ENCODE measurements around the gene SEC62. TPM values are rescaled to one million over a fixed set of nuclear protein-coding genes. Genes with fewer than 3 reads are reported as not detected.

The SEC62 gene
- polyA plus RNA-seq, 4 donors, result 144 to 193 (median 183) TPM

- DNase-seq (ENCODE audit: low read depth in 4 of 4, low spot score in 3 of 4), result peak in 2 of 4 donors; percentile 26 to 35
Observed at GRCh38 chr3:169966951-169967915, 626 bp downstream of the SEC62 start.

DNA sequence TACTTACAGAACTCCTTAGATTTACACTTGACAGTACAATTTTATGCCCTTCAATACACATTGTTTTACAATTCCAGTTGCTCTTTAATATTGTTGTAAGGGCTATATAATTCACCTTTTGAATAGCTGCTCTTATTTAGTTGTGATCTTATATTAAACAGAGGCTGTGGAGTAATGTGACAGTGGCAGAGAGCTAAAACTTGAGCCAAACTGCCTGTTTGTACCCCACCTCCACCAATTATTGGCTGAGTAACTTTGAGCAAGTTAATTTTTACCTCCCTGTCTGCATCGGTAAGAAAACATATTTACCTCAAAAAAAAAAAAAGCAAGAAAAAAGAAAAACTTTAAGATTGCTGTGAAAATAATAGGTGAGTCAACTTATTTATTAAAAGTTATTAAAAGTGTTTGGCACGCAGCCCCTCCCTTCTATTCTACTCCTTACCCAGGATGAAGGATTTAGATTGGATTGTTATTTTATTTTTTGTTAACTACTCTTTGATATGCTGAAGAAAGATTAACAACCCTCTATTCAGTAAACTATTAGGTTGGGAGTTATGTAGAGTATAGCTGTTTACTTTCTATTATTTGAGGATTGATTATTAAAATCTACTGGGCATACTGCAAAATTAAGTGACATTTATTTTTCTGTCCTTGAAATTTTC, 1.7 kb downstream of the SEC62 start:
- DNase-seq (ENCODE audit: low read depth in 4 of 4, low spot score in 3 of 4), result no peak

GRCh38 chr3:169969174-169970095, 2.8 kb downstream of the SEC62 start:
- DNase-seq (ENCODE audit: low read depth in 4 of 4, low spot score in 3 of 4), result no peak

DNA sequence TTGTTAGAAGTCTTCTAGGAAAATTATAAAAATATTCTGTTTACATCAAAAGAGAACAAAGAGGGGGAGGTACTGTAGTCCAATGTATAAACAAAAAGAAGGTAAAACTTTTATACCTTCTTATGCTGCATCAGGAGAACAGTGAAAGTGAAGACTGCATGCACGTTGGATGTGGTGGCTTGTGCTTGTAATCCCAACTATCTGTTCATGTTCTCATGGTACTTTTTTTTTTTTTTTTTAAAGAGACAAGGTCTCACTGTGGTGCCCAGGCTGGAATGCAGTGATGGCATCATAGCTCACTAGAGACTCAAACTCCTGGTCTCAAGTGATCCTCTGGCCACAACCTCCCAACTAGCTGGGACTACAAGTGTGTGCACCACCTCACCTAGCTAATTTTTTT, 4.2 kb downstream of the SEC62 start:
- no peak for DNase-seq (ENCODE audit: low read depth in 4 of 4, low spot score in 3 of 4)

- DNase-seq (ENCODE audit: low read depth in 4 of 4, low spot score in 3 of 4), result no peak
Observed at GRCh38 chr3:169971522-169971921, 4.9 kb downstream of the SEC62 start.

DNA sequence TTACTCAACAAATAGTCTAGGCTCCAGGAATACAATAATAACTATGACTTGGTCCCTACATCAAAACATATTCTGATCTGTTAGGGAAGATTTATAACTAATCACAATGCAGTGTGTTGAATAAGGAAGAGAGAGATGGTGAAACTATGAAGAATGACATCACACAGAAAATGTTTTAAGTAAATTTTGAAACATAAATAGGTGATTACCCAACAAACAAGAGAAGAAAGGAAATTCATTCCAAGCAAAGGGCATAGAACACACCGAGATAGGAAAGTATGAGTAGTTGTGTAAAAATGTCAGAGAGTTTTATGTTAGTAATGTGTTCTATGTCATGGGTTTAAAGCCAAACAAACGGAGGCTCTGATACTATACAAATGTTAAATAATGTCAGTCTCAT, 13.4 kb downstream of the SEC62 start:
- DNase-seq (ENCODE audit: low read depth in 4 of 4, low spot score in 3 of 4), result no peak

GRCh38 chr3:169984292-169984691, 17.7 kb downstream of the SEC62 start:
- no peak for DNase-seq (ENCODE audit: low read depth in 4 of 4, low spot score in 3 of 4)

- no peak for DNase-seq (ENCODE audit: low read depth in 4 of 4, low spot score in 3 of 4)
Observed at GRCh38 chr3:169990431-169990830, 23.8 kb downstream of the SEC62 start.

DNA sequence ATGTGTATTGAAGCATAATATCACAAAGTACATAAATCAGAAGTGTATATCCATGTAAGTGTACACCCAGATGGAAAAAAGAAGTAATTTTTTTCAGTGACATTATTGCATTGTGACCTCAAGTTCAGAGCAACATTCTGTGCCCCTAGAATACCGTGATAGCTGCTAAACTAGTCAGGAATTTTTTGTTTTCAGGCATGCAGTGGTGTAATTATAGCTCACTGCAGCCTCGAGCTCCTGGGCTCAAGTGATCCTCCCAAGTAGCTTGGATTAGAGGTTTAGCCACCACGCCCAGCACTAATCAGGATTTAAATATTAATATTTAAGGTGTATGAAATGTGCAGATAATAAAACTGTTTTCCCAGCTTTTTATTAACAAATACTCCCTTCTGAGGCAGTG, 25.5 kb downstream of the SEC62 start:
- no peak for DNase-seq (ENCODE audit: low read depth in 4 of 4, low spot score in 3 of 4)

DNA sequence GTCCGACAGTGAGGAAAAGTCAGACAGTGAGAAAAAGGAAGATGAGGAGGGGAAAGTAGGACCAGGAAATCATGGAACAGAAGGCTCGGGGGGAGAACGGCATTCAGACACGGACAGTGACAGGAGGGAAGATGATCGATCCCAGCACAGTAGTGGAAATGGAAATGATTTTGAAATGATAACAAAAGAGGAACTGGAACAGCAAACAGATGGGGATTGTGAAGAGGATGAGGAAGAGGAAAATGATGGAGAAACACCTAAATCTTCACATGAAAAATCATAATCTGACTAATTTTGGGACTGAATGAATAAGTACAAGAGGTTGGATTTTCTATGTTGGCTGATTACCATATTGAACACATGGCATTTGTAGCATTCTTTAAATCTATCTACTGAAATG, 26.2 kb downstream of the SEC62 start:
- DNase-seq (ENCODE audit: low read depth in 4 of 4, low spot score in 3 of 4), result no peak

- DNase-seq (ENCODE audit: low read depth in 4 of 4, low spot score in 3 of 4), result no peak
Observed at GRCh38 chr3:169993761-169994160, 27.2 kb downstream of the SEC62 start.

GRCh38 chr3:169996063-169996462, 29.5 kb downstream of the SEC62 start:
- no peak for DNase-seq (ENCODE audit: low read depth in 4 of 4, low spot score in 3 of 4)

- DNase-seq (ENCODE audit: low read depth in 4 of 4, low spot score in 3 of 4), result no peak
Observed at GRCh38 chr3:169998668-169999131, 32.1 kb downstream of the SEC62 start.

DNA sequence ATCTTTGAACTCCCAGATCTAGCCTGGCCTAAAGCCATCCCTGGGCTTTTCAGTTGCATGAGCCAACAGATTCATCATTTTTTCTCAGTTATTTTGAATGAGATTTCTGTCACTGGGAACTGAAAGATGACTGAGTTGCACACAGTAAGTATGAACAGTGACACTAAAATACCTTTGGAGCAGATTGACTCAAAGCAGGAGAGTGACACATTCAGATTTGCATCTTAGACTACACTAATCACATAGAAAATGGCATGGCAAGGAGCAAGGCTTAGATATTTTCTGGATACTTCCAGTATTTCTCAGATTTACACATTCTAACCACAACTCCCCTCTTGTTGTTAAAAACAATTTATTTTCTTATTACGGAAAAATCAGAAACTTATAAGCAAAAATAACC, 32.8 kb downstream of the SEC62 start:
- no peak for DNase-seq (ENCODE audit: low read depth in 4 of 4, low spot score in 3 of 4)

- no peak for DNase-seq (ENCODE audit: low read depth in 4 of 4, low spot score in 3 of 4)
Observed at GRCh38 chr3:170000051-170000450, 33.4 kb downstream of the SEC62 start.

DNA sequence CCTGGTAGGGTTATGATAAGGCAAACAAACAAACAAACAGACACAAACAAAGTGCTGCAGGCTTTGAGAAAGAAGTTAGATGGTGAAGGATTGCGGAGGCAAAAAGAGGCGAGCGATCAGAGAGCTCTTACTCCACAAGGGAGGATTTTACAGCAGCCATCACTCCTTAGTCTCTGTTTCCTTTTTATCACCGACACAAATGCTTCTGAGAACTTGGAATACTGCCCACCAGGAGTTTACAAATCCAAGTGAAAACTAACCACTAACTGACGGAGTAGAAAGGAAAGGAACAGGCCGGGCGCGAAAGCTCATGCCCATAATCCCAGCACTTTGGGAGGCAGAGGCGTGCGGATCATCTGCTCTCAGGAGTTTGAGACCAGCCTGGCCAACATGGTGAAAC, 35.6 kb downstream of the SEC62 start:
- DNase-seq (ENCODE audit: low read depth in 4 of 4, low spot score in 3 of 4), result no peak

GRCh38 chr3:170002879-170003278, 36.3 kb downstream of the SEC62 start:
- DNase-seq (ENCODE audit: low read depth in 4 of 4, low spot score in 3 of 4), result no peak

DNA sequence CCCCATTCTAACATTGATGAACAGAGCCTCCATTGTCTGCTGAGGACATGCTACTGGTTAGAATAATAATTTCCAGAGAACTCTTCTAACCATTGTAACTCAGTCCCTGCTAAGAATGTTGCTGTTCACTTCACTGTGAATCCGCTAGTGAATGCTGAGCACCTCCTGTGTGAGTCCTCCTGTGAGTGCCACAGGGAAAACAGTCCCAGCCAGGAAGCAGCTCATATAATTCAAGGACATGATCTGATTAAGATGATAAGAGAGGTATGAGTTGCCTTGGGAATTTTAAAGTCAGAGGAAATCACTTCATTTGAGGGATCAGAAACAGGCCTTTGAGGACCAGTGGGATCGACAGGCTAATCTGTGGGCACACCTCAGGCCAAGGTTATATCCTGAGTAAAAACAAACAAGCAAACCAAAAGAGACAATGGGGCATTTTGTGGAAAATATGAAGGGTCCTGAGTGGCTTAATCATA, 37.3 kb downstream of the SEC62 start:
- no peak for DNase-seq (ENCODE audit: low read depth in 4 of 4, low spot score in 3 of 4)

GRCh38 chr3:170007031-170007663, 40.5 kb downstream of the SEC62 start:
- no peak for DNase-seq (ENCODE audit: low read depth in 4 of 4, low spot score in 3 of 4)

- no peak for DNase-seq (ENCODE audit: low read depth in 4 of 4, low spot score in 3 of 4)
Observed at GRCh38 chr3:170010498-170010897, 43.9 kb downstream of the SEC62 start.

All from right renal pelvis (tissue), 4 donors.